Astrocyte of the cerebellum (primary cell): ENCODE results near the gene DDI1.
"Not testable (repeated sequence)": the region's sequence is repeated elsewhere in the genome, so short reads cannot be mapped to it uniquely, and the experiment has no call there.

Source experiments
- DNase-seq: peaks from one replicate; pipeline ENCODE4 v3.0.0-alpha.2; 2011; ENCODE audit warnings: low read depth
- H3K4me3 ChIP-seq: 2 replicates; pipeline ENCODE4 v1.5.1; 2011; ENCODE audit warnings: mild to moderate bottlenecking, low read depth, low read length, moderate library complexity
- in situ Hi-C: cut with HindIII; loops from 2 replicates; pipeline ENCODE4 v1.10.0; 2017; ENCODE audit warnings: low sequenced_read_pairs
- TF ChIP-seq, protein P1 (sequence below): IDR thresholded peaks from 2 replicates; pipeline ENCODE4 v1.5.1; 2012; ENCODE audit warnings: low read length, low read depth, moderate library complexity, mild to moderate bottlenecking; ENCODE audit errors: missing control alignments

The DDI1 gene

DNA sequence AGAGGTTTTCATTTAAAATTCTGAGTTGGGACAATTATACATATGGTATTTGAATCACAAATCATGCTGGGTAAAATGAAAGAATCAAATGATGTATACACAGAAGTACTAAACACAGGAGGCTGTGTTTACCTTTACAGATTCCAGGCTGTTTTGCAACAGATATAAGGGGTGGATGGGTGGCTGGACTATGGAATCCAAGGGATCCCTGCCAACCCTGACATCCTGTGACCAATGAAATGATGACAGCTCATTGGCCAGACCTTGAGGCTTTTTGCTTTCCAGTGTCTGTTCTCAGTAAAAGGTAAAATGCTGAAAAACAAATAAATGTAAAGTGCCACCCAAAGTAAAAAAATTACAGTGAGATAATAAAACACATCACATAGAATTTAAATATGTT, 3.3 kb upstream of the DDI1 start:
- in situ Hi-C loops = no loop called here
- TF ChIP-seq, protein P1, sequence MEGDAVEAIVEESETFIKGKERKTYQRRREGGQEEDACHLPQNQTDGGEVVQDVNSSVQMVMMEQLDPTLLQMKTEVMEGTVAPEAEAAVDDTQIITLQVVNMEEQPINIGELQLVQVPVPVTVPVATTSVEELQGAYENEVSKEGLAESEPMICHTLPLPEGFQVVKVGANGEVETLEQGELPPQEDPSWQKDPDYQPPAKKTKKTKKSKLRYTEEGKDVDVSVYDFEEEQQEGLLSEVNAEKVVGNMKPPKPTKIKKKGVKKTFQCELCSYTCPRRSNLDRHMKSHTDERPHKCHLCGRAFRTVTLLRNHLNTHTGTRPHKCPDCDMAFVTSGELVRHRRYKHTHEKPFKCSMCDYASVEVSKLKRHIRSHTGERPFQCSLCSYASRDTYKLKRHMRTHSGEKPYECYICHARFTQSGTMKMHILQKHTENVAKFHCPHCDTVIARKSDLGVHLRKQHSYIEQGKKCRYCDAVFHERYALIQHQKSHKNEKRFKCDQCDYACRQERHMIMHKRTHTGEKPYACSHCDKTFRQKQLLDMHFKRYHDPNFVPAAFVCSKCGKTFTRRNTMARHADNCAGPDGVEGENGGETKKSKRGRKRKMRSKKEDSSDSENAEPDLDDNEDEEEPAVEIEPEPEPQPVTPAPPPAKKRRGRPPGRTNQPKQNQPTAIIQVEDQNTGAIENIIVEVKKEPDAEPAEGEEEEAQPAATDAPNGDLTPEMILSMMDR = no peak
- peak; percentile 62 for DNase-seq
- H3K4me3 ChIP-seq = no peak overlapping the region

DNA sequence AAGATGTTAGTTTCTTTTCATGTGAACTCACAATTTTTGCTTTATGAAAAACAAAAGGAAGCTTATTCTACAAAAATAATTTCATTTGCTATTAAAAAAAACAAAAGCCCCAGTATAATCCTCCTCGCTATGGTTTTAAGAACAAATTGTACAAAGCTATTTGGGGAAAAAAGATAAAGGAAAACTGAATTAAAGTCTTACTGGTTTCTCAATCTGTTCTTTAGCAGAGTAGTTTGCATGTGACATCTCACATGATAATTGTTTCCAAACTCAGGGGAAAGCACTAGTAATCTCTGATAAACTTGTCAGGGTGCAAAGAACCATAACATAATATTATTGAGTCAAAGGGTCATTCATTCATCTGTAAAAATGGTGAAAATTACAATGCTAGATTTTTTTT, 2.9 kb upstream of the DDI1 start:
- in situ Hi-C loops = no loop called here
- no peak overlapping the region for H3K4me3 ChIP-seq

DNA sequence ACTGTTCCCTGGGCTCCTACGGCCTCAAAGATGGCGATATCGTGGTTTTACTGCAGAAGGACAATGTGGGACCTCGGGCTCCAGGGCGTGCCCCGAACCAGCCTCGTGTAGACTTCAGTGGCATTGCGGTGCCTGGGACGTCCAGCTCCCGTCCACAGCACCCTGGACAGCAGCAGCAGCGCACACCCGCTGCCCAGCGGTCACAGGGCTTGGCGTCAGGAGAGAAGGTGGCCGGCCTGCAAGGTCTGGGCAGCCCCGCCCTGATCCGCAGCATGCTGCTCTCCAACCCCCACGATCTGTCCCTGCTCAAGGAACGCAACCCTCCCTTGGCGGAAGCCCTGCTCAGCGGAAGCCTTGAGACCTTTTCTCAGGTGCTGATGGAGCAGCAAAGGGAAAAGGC, 555 bp downstream of the DDI1 start:
- no peak for DNase-seq
- TF ChIP-seq, protein P1 = no peak
- H3K4me3 ChIP-seq = no peak overlapping the region
- in situ Hi-C loops = no loop called here

More for the DNA sequence above, 2.9 kb upstream of the DDI1 start:
- TF ChIP-seq, protein P1 = no peak
- no peak for DNase-seq

DNA sequence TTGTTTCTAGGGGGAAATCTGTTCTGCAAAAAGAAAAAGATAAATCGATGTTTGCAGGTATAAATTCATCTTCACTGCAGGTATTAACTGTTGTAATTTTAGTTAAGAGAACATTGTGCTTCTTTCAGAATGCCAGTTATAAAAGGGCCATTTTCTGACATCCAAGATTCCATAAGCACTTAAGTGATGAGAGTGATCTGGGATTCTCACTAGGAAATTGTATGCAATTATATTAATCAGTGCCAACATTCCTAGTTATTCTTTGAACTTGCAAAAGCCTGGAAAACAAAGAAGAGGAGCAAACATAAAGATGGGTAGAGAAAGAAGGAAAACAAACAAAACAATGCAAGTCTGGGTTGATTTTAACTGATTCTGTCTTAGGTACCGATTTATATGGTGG, 5.4 kb downstream of the DDI1 start:
- in situ Hi-C loops = no loop called here
- H3K4me3 ChIP-seq = no peak overlapping the region
- TF ChIP-seq, protein P1 = no peak
- no peak for DNase-seq

DNA sequence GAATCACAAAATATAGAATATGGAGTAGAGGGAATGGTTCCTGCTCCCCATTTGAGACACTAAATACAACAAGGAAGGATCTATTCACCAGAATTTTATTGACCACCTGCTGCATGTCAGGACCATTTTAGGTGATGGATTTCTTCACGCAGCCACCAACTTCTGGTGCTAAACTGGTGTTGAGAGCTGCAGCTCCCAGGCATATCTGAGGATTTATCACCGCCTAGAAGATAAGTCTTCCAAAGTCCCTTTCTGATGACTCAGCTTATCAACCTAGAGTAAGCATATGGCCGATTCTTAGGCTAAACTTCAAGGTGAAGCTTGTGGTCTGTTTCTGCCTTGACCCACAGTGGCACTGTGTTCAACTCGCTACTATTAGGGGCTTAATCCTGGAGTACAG, 6.7 kb downstream of the DDI1 start:
- no peak overlapping the region for H3K4me3 ChIP-seq
- in situ Hi-C loops = no loop called here
- TF ChIP-seq, protein P1 = no peak
- no peak for DNase-seq

DNA sequence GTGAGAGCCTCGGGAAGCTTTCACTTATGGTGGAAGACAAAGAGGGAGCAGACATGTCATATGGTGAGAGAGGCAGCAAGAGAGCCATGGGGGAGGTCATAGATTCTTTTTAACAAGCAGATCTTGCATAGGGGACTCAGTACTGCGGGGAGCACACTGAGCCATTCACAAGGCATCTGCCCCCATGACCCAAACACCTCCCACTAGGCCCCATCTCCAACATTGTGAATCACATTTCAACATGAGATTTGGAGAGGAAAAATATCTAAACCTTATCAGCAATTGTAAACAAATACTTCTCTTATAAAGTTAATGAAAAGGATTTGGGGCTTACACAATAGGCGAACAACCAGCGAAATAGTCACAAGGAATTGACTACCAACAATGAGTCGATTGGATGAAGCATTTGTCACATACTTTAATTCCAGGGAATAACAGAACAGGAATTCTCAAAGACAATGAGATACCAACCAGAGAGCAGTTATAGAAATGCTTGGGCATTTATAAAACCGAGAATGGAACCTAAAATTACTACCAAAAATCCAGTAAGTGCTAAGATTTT, 7.3 kb downstream of the DDI1 start:
- TF ChIP-seq, protein P1 = no peak
- no peak for DNase-seq
- no peak overlapping the region for H3K4me3 ChIP-seq
- in situ Hi-C loops = no loop called here

DNA sequence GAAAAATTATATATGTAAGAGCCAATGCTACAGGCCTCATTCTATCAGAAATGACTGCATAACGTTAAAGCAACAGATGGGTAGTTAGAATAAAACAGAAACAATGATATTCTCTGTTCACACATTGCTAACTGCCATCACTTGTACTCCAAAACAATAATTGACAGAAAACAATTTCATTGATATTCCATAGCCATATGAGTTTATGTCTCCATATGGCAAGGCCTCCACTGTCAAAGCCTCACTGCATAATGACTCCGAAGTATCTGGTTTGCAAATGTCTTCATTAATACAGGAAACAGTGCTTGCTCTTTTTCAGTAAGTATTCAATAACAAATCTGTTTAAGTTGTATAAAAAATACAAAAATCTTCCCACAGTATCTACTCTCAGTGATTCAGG, 9.9 kb downstream of the DDI1 start:
- TF ChIP-seq, protein P1 = no peak

DNA sequence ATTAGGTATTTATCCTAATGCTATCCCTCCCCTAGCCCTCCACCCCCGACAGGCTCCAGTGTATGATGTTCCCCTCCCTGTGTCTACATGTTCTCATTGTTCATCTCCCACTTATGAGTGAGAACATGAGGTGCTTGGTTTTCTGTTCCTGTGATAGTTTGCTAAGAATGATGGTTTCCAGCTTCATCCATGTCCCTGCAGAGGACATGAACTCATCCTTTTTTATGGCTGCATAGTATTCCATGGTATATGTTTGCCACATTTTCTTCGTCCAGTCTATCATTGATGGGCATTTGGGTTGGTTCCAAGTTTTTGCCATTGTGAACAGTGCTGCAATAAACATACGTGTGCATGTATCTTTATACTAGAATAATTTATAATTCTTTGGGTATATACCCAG, 10.4 kb downstream of the DDI1 start:
- DNase-seq, in situ Hi-C loops, H3K4me3 ChIP-seq: not testable (repeated sequence)

More for the DNA sequence above, 9.9 kb downstream of the DDI1 start:
- no peak for DNase-seq
- H3K4me3 ChIP-seq = no peak overlapping the region
- in situ Hi-C loops = no loop called here
